Measurements from ENCODE around the gene H2BK1. TPM values are rescaled to one million over a fixed set of nuclear protein-coding genes. Genes with fewer than 3 reads are reported as not detected.

H2BK1 gene
- total and polyA plus RNA-seq, 2 of the 13 experiments (the other 11 are each of a cell fraction or from before 2014, with no cell fraction given), result not detected

- no peak for TF ChIP-seq ZKSCAN5 (CRISPR knock-in tag; IDR thresholded peaks at IDR 0.05)
- no peak for TF ChIP-seq GATAD2A (CRISPR knock-in tag; IDR thresholded peaks at IDR 0.05)
- no peak for TF ChIP-seq CCAR2 (optimal IDR thresholded peaks at IDR 0.05; ENCODE audit: low read depth, low read length)
- no peak for TF ChIP-seq ADNP (CRISPR knock-in tag; IDR thresholded peaks at IDR 0.05)
- peak; percentile 76 for TF ChIP-seq CBFB (CRISPR knock-in tag; IDR thresholded peaks at IDR 0.05)
- TF ChIP-seq LBX2 (CRISPR knock-in tag; IDR thresholded peaks at IDR 0.05; ENCODE audit: borderline replicate concordance), result no peak
- TF ChIP-seq SAP130 (CRISPR knock-in tag; IDR thresholded peaks at IDR 0.05; ENCODE audit: low read depth), result peak; percentile 93
- peak; percentile 64; the same call in 1 of the 2 replicates for TF ChIP-seq ZNF275 (CRISPR knock-in tag; IDR thresholded peaks at IDR 0.05; ENCODE audit: borderline replicate concordance)
- no peak for TF ChIP-seq ZNF326 (CRISPR knock-in tag; IDR thresholded peaks at IDR 0.05; ENCODE audit: borderline replicate concordance)
- no peak for TF ChIP-seq ZNF333 (CRISPR knock-in tag; IDR thresholded peaks at IDR 0.05; ENCODE audit: borderline replicate concordance)
- TF ChIP-seq TFDP1 (CRISPR knock-in tag; IDR thresholded peaks at IDR 0.05; ENCODE audit: borderline replicate concordance), result no peak
- TF ChIP-seq REST (IDR thresholded peaks at IDR 0.05; ENCODE audit: borderline replicate concordance in 1 of 2, low read depth in 1 of 2, low read length in 2 of 2), result peak in 1 of 2 experiments; percentile 39; a peak in 1 of 4 replicates
- TF ChIP-seq MEIS2 (CRISPR knock-in tag; IDR thresholded peaks at IDR 0.05), result 0 out of 2 replicates have a peak, but pooled peaks have one; percentile 50
- no peak for TF ChIP-seq ZNF468 (CRISPR knock-in tag; IDR thresholded peaks at IDR 0.05)
- peak; percentile 54; the same call in 1 of the 2 replicates for TF ChIP-seq MEF2D (CRISPR knock-in tag; IDR thresholded peaks at IDR 0.05)
- no peak for TF ChIP-seq SNAPC2 (CRISPR knock-in tag; IDR thresholded peaks at IDR 0.05)
- TF ChIP-seq PREB (CRISPR knock-in tag; IDR thresholded peaks at IDR 0.05), result no peak
- no peak for TF ChIP-seq HNRNPL (IDR thresholded peaks at IDR 0.05; ENCODE audit: low read depth, low read length)
- TF ChIP-seq RNF219 (CRISPR knock-in tag; IDR thresholded peaks at IDR 0.05), result no peak
Measured at GRCh38 chr7:151226875-151227782, 16.8 kb upstream of the H2BK1 start, which contains the start of gene ABCF2 (continued).
